BE2C (cell line): ENCODE measurements around the gene ACTL6B.

Experiments used
- DNase-seq: peaks from one replicate; pipeline ENCODE4 v3.0.0-alpha.2; 2020
- H3K27me3 ChIP-seq: fragments of 250-450 bp; sonication (Bioruptor Pico); 2 replicates; pipeline ENCODE4 v1.5.1; 2020; ENCODE audit warnings: mild to moderate bottlenecking
- H3K36me3 ChIP-seq: fragments of 250-450 bp; sonication (Bioruptor Pico); 2 replicates; pipeline ENCODE4 v1.5.1; 2020; ENCODE audit warnings: mild to moderate bottlenecking
- H3K4me1 ChIP-seq: fragments of 250-450 bp; sonication (Bioruptor Pico); 2 replicates; pipeline ENCODE4 v1.5.1; 2020
- H3K4me3 ChIP-seq: 2 replicates; pipeline ENCODE4 v1.5.1; 2011; ENCODE audit warnings: low read depth, low read length
- H3K9me3 ChIP-seq: fragments of 250-450 bp; sonication (Bioruptor Pico); 2 replicates; pipeline ENCODE4 v1.5.1; 2020
- CTCF ChIP-seq: IDR thresholded peaks from 2 replicates; pipeline ENCODE4 v1.5.1; 2012; ENCODE audit warnings: mild to moderate bottlenecking, low read depth, low read length

ACTL6B gene

DNA sequence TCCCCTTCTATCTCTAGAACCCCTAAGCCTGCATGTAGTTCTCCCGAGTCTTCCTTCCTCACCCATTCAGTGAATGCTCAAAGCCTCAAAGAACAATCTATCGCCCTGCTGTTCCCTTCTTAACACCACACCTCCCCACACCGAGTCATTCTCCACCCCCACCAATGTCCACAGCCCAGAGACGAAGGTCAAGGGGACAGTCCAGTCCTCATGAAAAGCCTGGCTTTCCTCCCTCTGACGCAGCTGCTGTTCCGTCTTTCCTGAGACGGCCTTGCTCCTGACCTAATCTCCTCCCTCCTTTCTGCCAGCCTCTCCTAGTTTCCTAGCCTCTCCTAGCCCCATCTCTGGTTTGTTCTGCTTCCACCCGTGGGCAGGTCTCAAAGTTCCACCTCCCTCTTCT, 34.7 kb downstream of the ACTL6B start:
- Histone ChIP-seq H3K27me3 (no peaks in the 10 kb centered on the region), H3K4me3 (no peak overlapping the region), H3K4me1 (no peaks in the 10 kb centered on the region), H3K36me3 (no peaks in the 10 kb centered on the region), H3K9me3 (no peaks in the 10 kb centered on the region)
- no peak for TF ChIP-seq CTCF
- no peak for DNase-seq

DNA sequence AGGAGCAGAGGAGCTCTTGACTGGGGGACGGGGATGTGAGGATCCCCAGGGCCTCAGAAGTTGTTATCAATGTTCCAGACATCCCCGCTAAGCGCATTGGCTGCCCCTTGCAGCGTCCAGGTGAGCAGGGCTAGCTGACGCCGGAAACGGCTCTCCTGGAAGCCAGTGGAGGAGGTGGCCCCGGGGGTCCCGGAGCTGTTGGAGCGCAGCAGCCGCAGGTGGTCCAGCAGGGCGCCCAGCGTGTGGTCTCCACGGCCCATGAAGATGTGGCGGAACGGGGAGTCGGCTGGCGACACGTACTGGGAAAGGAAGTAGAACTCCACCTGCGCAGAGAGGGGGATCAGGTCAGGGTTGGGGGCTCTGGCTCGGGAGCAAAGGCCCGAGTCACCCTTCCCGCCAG, 35.4 kb downstream of the ACTL6B start:
- Histone ChIP-seq H3K36me3 (no peaks in the 10 kb centered on the region), H3K9me3 (no peaks in the 10 kb centered on the region), H3K4me1 (no peaks in the 10 kb centered on the region), H3K4me3 (no peak overlapping the region), H3K27me3 (no peaks in the 10 kb centered on the region)
- TF ChIP-seq CTCF = no peak
- DNase-seq = no peak

GRCh38 chr7:100620239-100620638, 36.0 kb downstream of the ACTL6B start:
- Histone ChIP-seq H3K4me1 (no peaks in the 10 kb centered on the region), H3K27me3 (no peaks in the 10 kb centered on the region), H3K4me3 (no peak overlapping the region), H3K9me3 (no peaks in the 10 kb centered on the region), H3K36me3 (no peaks in the 10 kb centered on the region)
- no peak for DNase-seq
- TF ChIP-seq CTCF = no peak

DNA sequence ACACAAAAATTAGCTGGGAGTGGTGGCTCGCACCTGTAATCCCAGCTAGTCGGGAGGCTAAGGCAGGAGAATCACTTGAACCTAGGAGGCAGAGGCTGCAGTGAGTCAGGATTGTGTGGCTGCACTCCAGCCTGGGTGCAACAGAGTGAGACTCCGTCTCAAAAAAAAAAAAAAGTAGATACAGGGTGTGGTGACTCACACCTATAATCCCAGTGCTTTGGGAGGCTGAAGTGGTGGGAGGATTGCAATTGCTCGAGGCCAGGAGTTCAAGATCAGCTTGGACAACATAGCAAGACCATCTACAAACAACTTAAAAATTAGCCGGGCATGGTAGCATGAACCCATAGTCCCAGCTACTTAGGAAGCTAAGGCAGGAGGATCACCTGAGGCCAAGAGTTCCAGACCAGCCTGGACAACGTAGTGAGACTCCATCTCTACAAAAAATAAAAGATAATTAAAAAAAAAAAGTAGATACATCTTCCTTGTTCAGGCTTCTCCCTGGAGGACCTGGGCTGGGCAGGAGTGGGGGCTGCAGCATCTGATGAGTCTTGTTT, 41.9 kb downstream of the ACTL6B start:
- TF ChIP-seq CTCF = no peak
- no peaks in the 10 kb centered on the region for H3K36me3 ChIP-seq
- no peak overlapping the region for H3K4me3 ChIP-seq
- no peaks in the 10 kb centered on the region for H3K4me1 ChIP-seq
- DNase-seq = no peak
- H3K9me3 ChIP-seq = no peaks in the 10 kb centered on the region
- H3K27me3 ChIP-seq = no peaks in the 10 kb centered on the region

DNA sequence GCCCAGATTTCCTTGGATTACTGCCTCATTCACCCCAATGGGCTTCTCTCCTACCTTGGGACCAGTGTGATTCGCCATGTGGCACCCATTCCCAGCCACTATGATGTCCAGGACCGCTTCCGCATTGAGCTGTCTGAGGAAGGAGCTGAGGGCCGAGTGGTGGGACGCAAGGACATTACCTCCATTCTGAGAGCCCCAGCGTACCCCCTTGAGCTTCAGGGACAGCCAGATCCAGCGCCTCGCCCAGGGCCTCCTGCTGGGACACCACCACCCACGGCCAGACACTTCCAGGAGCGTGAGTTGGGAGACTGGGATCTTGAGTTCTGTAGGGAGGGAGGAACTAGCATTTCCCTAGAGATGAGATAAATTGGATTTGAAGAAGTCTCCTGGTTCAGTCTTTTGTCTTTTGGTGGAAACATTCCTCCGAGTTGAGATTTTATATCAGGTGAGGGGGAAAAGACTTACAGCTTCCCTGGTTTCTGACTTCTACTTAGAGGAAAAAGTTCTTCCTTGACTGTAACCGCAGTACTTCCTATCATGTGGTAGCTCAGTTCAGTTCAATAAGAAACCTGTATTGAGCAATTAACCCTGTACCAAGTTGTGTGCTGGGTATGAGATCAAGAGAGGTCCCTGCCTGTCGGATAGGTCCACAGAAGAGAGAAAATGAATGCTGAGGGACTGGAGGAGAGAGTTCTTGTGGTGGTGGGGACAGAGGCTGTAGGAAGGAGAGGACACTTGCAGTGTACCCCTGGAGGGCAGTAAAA, 42.7 kb downstream of the ACTL6B start:
- no peaks in the 10 kb centered on the region for H3K36me3 ChIP-seq
- no peaks in the 10 kb centered on the region for H3K27me3 ChIP-seq
- no peaks in the 10 kb centered on the region for H3K4me1 ChIP-seq
- no peaks in the 10 kb centered on the region for H3K9me3 ChIP-seq
- H3K4me3 ChIP-seq = no peak overlapping the region; the same call in 1 of the 2 replicates
- DNase-seq = no peak
- TF ChIP-seq CTCF = no peak

- Histone ChIP-seq H3K27me3 (no peaks in the 10 kb centered on the region), H3K4me3 (peak overlapping the region; percentile 74), H3K4me1 (no peaks in the 10 kb centered on the region), H3K9me3 (no peaks in the 10 kb centered on the region), H3K36me3 (peaks cover 5% of the 10 kb centered on the region)
- no peak for DNase-seq
- peak; percentile 33 for TF ChIP-seq CTCF
Observed at GRCh38 chr7:100612730-100613390, 43.4 kb downstream of the ACTL6B start.
